Skin epidermis (tissue), 12 donors: ENCODE measurements around the gene SLC24A3.

ENCODE experiments used
- H3K27ac ChIP-seq, 21 experiments: fragments of 200-600 bp; sonication (generic) in 11 of 21; one replicate each; pipeline ENCODE4 v1.5.0; 2020; ENCODE audit warnings: mild to moderate bottlenecking in 3 of 21, inconsistent platforms in 2 of 21, moderate library complexity in 2 of 21
- H3K4me3 ChIP-seq, 7 experiments: fragments of 200-600 bp; sonication (generic) in 2 of 7; one replicate each; pipeline ENCODE4 v1.5.0; 2020; ENCODE audit warnings: inconsistent platforms in 2 of 7, mild to moderate bottlenecking in 2 of 7, moderate library complexity in 1 of 7

The SLC24A3 gene

DNA sequence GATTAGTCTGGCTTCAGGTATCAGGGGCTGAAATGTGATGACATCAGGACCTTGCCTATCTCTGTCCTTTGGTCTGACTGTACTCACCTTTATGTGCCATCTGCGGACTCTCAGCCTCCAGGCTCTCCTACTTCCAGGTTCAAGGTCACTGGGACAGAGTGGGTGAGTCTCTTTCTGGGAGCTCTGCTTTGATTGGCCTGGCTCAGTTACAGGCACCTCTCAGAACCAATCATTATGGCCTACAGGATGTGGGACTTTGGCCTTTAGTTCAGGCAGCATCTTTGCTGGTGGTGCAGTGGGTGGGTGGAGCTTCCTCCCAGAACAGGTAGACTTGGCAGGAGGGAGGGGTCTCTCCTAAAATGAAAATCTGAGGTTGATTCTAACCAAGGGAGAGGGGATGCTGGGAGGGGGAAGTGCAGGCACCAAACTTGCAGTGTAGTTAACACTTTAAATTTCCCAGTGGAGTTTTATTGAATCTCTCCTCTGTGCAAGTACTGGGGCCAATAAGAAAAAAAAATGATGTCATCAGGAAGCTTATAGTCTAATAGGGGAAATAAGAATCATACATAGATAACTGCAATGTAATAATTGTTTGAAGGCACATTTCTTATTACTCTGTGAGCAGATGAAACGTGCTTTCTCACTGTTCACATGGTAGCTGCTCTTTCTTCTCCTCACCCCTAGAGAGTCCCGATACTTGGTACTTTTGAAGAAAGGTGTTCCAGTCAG lies 53.4 kb downstream of the SLC24A3 start:
- H3K4me3 ChIP-seq, result no peak overlapping the region

DNA sequence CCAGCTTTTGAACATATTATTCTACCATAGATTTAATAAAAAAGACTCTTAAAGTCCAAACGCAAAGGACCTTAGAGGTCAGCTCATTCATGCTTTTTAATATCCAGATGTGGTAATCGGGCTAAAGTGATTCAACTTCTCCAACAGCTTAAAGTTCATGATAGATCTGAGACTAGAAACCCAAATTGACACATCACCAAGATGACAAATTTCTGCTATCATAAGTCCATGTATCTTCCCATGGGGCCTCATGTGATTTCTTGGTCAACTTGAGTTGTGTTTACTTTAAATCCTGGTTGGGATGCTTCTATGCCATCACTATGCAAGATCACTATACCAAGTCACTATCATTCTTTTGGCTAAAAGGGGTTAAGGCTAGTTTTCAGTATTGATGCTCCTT lies 56.0 kb downstream of the SLC24A3 start:
- Histone ChIP-seq H3K27ac (no peak overlapping the region), H3K4me3 (no peak overlapping the region)

More for the DNA sequence above, 53.4 kb downstream of the SLC24A3 start:
- H3K27ac ChIP-seq, result no peak overlapping the region

DNA sequence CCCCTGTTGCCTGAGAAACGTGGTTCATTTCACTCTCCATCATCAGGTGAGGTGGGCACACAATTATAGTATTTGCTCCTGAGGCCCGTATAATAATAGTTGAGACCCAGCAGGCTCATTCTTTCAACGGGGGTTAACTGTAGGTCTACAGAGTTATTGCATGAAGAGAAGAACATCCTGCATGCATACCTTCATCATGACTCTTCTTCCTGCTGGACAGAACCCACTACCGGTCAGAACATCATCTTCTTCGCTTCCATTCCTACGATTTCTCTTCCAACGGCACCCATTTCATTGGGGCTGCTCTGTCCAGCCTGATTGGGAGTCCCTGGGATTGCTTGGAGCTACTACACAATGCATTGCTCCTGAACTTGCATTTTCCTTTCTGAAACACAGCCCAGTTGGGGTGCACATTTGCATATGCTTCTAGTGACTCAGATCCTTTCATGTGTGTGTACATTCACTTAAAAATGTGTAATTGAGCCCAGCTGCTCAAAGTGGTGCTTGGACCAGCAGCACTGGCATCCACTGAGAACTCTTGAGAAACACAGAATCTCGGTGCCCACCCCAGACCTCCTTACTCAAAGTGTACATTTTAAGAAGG lies 57.4 kb downstream of the SLC24A3 start:
- Histone ChIP-seq H3K4me3 (no peak overlapping the region), H3K27ac (no peak overlapping the region)

DNA sequence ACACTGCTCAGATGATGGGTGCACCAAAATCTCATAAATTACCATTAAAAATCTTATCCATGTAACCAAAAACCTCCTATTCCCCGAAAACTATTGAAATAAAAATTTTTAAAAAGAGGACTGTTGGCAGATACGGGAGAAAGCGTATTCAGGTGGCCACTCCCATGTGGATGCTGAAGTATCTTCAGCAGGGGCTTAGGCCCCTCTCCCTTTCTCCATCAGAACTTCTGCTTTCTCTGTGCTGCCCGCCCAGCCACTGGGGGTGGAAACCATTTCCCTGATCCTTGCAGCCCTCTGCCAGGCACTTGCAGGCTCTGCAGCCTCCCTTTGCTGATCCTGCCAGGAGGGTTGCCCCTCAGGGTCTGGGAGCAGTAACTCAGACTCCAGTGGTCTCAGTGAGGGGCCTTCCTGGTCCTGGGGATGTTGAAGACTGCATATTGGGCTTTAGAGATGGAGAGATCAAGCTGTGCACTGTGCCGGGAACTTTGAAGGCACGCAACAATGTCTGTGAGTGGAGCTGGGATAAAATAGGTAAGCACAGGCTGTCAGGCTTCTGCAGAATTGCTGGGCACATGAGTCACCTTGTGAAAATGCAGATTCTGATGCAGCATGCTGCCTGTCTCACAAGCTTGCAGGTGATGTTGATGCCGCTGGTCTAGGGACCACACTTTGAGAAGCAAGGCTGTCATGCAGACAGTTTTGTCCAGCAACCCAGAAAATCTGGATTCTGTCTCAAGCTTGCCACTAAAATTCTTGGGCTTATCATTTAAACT lies 59.6 kb downstream of the SLC24A3 start:
- no peak overlapping the region for H3K27ac ChIP-seq

DNA sequence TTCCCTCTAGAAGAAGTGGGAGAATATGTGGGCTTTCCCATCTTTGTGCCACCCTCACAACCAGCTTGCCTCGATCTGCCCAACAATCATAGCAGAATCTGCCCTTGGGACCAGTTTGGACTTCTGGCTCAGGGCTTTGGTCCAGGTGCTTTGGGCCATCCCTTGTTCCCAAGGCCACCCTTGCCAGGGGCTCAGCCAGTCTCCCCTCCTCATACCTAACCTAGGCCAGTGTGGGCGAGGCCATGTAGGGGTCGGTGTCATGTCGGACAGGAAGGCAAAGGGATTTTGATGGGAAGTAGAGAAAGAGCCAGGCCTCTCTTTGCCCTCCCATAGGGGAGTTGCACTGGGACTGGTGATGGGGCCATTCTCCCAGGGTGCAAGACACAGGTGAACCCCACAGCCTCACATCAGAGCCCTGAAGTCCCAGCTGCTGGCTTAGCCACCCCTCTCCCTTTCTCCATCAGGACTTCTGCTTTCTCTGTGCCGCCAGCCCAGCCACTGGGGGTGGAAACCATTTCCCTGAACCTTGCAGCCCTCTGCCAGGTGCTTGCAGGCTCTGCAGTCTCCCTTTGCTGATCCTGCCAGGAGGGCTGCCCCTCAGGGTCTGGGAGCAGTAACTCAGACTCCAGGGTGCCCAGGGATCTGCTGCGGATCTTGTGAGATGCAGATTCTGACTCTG lies 60.7 kb downstream of the SLC24A3 start:
- no peak overlapping the region for H3K4me3 ChIP-seq
- H3K27ac ChIP-seq, result peak overlapping the region in 1 of 21 experiments; percentile 7

More for the DNA sequence above, 59.6 kb downstream of the SLC24A3 start:
- no peak overlapping the region for H3K4me3 ChIP-seq

DNA sequence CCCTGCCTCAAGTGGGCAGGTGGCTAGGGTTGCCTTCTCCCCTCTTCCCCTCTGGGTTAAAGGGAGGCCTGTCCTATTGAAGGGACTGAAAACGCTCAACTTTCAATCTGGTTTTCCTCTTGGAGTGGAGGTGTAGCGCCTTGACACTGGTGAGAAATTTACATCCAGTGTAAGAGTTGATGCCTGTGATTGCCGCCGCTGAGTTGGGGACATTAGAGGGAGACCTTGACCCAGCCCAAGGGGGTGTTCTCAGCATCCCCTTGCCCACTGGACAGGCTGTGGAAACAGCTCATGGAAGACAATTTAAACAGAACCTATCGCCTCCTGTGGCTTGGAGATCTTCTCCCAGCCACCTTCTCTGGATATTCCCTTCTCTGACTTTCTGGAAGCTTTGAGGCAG lies 61.6 kb downstream of the SLC24A3 start:
- Histone ChIP-seq H3K4me3 (no peak overlapping the region), H3K27ac (peak overlapping the region in 1 of 21 experiments; percentile 67)

DNA sequence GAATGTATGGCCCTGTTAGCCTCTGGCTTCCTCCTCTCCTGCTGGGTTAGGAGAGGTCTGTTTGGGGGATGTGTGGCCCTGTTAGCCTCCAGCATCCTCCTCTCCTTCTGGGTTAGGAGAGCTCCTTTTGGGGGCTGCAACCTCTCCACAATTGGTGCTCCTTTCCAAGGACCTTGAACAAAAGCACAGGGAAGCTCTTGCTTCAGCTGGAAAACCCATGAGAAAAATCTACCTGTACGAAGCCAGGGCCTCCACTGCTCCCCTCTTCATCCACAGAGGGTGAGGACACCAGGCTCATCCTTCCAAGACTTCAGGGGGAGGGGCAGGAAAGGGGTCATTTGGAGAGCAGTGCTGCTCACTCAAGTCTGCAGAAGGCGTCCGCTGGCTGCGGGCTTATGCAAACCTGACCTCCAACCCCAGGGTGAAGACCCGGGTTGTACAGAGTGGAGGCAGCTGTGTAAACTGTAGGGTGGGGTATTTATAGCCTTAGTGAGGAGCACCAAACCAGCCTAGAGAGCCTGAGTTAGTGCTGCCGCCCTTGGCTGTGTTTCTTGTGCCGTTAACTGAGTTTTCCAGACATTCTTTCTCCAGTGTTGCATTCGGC lies 62.1 kb downstream of the SLC24A3 start:
- Histone ChIP-seq H3K4me3 (no peak overlapping the region), H3K27ac (peak overlapping the region in 8 of 21 experiments; percentile 7 to 71 (median 40))

DNA sequence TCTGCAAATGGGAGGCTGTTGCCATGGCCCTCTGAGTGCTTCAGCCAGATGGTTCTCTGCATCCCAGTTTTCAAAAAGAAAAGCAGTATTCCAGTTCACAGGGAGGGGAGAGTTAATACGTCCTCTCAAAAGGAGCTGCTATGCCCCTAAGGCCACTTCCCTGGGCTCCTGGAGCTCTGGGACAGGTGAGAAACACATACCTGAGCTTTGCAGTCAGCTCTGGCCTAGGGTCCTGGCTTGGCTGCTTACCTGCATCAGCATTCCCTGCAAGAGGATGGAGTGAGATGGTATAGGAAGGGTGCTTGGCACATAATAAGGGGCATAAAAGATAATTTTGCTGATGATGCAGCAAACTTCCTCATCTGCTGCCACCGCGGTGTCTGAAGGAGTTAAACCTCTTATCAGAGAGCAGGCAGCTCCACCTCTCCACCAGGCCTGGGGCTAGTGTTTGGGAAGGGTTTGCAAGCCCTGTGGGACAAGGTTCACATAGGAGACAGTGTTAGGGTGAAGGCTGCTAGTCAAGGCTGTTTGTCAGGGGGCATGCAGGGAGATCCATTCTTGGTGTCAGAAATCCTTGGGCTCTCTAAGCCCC lies 62.7 kb downstream of the SLC24A3 start:
- H3K4me3 ChIP-seq, result no peak overlapping the region
- H3K27ac ChIP-seq, result peak overlapping the region in 16 of 21 experiments; percentile 7 to 75 (median 46)

DNA sequence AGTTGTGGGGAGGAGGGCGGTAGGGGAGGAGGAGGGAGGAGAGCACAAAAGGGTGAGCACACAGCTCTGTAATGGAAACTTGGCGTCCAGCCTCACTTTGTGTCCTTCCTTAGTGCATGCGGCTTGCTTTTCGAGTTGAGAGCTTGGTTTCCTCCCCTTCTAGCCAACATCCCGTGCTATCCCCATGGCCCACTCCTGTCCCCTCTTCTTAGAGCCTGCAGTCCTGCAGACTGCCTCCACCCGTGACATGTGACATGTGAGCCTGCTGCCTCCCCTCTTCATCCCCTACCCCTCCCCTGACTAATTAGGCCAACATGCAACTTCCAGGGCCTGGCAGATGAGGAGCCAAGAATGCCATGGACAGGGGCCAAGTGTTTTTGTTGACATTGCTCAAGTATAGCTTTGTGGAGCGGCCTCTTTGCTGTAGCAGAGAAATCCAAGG lies 63.2 kb downstream of the SLC24A3 start:
- no peak overlapping the region for H3K4me3 ChIP-seq
- peak overlapping the region in 16 of 21 experiments; percentile 7 to 75 (median 45) for H3K27ac ChIP-seq

DNA sequence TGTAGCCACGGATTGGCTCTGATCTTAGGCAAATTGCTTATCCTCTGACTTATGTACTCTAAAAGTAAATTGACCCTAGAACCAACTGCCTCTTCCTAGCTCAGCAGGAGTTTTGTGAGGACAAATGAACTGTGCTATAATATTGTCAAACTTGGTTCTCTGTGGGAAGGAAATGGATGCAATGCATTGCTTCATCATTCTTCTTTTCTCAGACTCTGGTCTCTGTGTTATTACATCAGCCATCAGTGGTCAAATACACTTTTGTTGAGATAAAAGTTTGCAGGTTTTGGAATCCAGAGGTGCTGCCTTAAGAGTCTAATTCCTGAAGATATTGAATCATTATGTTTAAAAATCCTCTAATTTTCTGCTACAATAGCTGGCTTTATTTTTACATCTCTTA lies 64.9 kb downstream of the SLC24A3 start:
- H3K27ac ChIP-seq, result peak overlapping the region in 1 of 21 experiments; percentile 66
- no peak overlapping the region for H3K4me3 ChIP-seq

DNA sequence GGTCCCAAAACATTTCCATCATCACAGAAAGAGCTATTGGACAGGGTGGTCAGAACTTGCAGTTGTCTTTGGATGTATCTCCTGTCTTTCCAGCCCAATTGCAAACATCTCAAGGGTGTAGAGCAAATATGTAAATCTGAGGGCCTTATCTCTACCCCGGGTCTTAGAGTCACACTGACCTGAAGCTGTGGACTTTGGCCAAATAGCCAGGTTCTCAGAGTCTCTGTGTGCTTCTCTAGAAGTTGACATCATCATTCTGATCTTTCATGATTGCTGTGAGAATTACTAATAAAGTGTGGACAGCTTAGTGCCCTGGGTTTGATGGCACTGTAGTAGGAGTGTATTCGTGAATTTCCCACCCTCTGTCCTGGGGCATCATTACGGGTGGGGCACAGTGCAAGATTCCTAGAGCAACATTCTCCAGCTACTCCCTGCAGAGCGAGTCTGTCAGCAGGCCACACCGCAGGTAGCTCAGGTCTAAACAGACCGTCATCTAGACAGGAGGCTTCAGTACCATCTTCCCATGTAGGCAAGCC lies 71.1 kb downstream of the SLC24A3 start:
- Histone ChIP-seq H3K27ac (peak overlapping the region in 1 of 21 experiments; percentile 46), H3K4me3 (no peak overlapping the region)

DNA sequence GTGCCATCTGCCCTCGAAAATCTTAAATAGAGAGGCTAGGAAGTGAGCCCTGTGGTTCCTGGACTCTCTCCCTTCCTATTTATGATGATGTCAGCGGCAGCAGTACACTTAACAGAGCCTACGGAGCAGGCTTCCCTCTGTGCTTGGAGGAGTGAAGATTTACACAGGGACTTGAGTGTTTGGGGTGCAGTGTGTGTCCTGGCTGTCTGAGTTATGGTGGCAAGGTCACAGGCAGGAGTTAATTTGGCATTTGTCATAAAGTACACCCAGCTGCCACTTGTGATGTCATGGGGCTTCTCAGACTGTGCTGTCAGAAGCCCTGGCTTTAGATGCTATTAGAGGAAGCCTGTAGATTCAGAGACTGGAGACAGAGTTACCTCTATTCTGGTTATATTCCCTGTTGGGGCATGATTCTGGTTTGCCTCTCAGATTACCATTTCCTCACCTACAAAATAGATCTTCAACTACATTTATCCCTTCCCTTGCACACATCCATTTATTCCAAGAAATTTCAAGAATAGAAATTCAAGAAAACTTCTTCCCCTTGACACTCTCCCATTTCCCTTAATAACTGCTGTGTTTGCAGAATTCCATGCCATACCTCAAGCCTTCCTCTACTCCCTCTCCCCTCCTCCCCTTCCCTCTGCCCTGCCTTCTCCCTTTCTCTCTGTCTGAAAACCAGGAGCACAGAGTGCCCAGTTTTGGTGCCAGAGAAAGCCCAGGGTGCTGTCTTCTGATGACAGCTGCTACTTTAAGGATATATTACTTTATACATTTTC lies 72.1 kb downstream of the SLC24A3 start:
- Histone ChIP-seq H3K27ac (peak overlapping the region in 1 of 21 experiments; percentile 46), H3K4me3 (no peak overlapping the region)

DNA sequence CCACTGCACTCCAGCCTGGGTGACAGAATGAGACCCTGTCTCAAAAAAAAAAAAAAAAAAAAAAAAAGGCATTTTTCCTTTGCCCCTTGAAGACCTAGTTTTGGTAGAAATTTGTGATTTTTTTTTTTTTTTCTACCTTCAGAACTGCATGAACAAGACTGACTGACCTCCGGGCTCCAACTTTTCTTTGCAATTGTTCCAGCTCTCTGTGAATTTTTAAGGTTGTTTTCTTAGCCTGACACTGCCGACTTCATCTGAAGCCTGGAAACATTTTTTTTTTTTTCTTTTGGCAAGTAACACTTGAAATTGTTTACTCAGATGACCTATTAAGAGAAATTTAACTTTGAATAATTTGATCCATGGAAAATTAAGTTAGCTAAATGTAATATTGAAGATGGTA lies 73.0 kb downstream of the SLC24A3 start:
- no peak overlapping the region for H3K27ac ChIP-seq
- no peak overlapping the region for H3K4me3 ChIP-seq

DNA sequence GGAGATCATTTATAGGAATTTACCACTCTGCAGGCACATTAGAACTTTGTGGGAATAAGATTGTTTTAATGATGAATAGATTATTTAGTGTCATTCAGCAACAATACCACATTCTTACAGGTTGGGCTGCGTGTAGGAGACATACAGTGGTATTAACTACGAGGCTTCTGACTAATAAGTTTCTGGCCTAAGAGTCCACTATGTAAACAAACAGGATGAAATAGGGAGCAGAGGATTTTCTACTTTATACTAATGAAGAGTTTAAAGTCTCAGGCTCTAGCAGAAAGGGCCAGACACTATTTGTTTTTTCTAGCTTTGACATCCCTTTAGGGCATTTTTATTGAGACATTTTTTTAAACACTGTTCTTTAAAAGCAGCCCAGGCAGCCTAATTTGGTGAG lies 75.6 kb downstream of the SLC24A3 start:
- Histone ChIP-seq H3K4me3 (no peak overlapping the region), H3K27ac (no peak overlapping the region)

DNA sequence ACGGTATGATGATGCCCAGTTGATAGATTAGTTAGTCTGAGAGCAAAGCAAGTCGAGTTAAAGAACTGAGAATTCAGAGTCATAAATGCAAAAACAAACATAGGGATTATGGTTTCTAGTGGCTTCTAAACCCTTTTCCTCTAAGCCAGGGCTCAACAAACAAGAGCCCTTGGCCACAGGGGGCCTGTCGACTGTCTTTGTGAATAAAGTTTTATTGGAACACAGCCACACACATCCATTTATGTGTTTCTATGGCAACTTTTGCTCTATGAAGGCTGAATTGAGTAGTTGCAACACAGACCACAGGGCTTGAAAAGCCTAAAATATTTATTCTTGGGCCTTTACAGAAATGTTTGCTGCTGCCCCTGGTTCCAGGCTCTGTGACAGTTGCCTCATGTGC lies 76.2 kb downstream of the SLC24A3 start:
- H3K4me3 ChIP-seq, result no peak overlapping the region
- no peak overlapping the region for H3K27ac ChIP-seq

DNA sequence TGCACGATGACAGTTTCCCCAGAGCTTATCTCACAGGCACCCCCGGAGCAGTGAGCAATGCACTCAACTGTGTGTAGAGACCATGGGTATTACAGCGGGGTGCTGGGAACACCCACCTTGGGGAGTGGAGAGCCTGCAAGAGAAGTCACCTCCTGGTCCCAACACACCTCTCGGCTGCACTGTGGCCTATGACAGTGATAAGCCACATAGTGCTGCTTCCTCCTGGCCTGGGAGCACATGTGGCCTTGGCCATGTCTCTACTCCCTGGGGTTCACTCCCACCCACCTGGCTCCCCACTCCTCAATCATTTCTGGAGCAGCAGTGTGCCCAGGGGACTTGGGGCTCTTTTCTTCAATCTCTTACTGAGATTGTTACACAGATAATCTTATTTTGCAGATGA lies 77.0 kb downstream of the SLC24A3 start:
- Histone ChIP-seq H3K27ac (no peak overlapping the region), H3K4me3 (no peak overlapping the region)

DNA sequence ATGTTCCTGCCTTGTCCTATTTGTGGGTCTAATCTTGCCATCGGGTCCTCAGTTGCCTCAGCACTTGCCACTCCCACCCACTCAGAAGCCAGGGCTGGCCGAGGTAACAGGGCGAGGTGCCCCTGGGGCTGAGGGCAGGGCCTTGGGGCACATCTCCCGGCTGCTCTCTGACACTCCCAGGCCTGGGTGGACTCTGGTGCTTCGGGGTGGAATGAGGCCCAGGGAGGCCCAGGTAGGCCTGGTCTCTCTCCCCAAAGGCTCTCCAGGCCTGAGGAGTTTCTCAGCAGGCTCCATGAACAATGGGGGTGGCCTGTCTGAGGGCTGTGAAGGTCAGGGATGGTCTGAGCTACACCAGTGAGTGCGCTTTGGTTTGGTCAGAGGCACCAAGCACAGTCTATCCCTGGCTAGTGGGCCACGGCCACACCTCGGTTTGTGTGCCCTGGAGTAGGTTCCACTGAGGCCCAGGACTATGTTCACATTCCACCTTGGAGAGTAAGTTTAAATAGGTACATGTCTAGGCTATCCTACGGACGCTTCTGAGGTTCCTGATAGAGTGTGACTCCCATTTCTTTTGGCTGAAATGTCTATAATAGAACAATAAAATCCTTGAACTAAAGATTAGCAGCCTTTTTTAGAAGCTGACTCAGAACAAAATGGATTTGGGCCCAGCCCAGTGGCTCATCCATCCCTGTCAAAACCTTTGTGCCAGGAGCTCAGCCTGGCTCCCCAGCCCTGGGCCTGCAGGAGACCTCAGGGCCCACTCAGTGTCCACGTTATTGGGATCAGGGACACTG lies 78.8 kb downstream of the SLC24A3 start:
- no peak overlapping the region for H3K4me3 ChIP-seq
- H3K27ac ChIP-seq, result peak overlapping the region in 4 of 21 experiments; percentile 10 to 71 (median 34)

DNA sequence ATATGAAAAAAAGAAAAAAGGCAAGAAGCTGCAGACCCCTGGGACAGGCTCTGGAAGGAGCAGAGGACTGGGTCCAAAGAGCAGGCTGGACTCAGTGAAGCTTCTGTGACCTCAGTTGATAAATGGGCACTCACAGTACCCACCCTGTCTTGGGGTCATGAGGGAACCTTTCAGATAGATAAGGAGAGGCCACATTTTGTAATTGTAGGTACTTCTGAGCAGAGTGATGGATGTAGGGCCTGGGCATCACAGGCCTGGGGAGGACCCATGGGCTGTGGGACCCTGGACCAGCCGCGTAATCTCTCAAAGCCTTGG lies 79.3 kb downstream of the SLC24A3 start:
- no peak overlapping the region for H3K4me3 ChIP-seq
- no peak overlapping the region for H3K27ac ChIP-seq
